Measurements from ENCODE around the gene MS4A10. TPM values are rescaled to one million over a fixed set of nuclear protein-coding genes. Genes with fewer than 3 reads are reported as not detected.

MS4A10 gene
- total RNA-seq, 2 experiments from 2014 or later = not detected

DNA sequence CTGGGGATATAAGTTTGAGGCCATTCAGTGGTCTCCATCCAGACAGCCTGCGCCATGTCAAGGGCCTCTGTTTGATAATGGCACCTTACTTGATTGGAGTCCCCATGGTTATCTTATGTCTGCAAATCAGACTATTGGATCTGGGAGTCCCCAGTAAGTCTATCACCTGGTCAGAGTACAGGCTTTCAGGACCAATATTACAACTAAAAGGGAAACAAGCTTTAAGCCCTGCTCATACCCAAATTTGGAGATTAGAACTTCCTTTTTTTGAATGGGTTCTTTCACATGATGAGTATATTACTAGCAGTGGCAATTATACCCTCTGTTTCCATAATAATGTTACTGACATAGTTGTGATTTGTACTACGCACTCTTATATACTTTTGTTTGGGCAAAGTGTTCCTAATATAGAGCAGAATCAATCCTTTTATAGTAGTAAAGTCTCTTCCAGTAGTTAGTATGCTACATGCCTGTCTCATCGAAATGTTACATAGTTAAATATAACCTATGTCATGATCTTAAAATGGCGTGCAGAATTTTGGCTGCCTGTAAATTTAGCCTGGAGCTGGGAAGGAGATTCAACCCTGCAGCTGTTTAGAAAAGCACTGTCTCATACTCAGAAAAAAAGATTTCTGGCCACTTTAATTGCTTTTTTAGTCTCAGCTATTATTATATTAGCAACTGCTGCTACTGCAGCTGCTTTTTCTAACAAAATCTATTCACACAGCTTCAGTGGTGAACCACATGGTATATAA, 23.5 kb upstream of the MS4A10 start:
- CTCF ChIA-PET = interaction anchor here (1.0 to 9.7 kb wide), 5 partner anchors 15 to 69 kb away, joined by 3 to 116 read pairs (median 4); partner anchors contain the start of gene MS4A8
- H3K4me3 Mint-ChIP-seq = no peak overlapping the region
- no peaks in the 10 kb centered on the region for H3K36me3 Mint-ChIP-seq (ENCODE audit: low read depth)

DNA sequence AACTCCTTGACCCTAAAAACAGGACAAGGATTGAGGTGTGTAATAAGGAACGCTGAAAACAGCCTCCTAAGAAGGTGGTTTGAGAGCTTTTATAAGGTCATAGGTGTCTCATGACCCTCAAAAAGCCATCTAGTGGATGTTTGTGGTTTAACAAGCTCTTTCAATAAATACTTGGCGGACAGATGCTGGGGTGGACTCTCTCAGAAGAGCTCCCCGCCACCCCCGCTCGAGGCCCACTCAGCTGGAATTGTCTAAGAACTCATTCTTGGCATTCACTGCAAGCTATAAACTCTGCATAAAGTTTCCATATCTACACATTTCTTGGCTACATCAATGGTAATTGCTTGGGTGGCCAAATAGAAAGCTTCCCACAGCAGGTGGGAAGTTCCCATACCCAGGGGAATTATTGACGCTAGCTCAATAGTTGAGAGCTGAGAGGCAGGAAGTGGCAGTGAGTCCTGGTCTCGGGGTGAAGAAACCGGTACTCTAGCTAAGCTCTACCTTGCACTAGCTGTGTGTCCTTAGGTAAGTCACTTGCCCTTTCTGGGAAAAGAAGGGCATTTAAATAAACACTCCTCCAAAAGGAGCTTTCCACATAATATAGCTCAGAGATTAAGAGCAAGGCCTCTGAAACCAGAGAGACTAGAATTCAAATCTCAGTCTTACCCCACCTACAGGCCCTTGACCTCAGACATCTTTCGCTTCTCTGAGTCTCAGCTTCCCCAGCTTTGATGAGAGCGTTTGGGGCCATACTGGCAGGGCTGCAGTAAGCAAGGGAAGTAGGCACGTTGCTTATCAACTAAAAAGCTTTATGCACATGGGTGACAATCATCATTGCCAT, 22.1 kb upstream of the MS4A10 start:
- ChIA-PET CTCF (interaction anchor here (0.6 to 9.7 kb wide), 15 partner anchors 9 to 135 kb away, joined by 3 to 116 read pairs (median 3); partner anchors contain the start of gene MS4A8), POLR2A (no interaction called here)
- TF ChIP-seq, protein P1, sequence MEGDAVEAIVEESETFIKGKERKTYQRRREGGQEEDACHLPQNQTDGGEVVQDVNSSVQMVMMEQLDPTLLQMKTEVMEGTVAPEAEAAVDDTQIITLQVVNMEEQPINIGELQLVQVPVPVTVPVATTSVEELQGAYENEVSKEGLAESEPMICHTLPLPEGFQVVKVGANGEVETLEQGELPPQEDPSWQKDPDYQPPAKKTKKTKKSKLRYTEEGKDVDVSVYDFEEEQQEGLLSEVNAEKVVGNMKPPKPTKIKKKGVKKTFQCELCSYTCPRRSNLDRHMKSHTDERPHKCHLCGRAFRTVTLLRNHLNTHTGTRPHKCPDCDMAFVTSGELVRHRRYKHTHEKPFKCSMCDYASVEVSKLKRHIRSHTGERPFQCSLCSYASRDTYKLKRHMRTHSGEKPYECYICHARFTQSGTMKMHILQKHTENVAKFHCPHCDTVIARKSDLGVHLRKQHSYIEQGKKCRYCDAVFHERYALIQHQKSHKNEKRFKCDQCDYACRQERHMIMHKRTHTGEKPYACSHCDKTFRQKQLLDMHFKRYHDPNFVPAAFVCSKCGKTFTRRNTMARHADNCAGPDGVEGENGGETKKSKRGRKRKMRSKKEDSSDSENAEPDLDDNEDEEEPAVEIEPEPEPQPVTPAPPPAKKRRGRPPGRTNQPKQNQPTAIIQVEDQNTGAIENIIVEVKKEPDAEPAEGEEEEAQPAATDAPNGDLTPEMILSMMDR (IDR thresholded peaks at IDR 0.05) = no peak
- Mint-ChIP-seq H3K27ac (no peak overlapping the region), H3K36me3 (ENCODE audit: low read depth) (no peaks in the 10 kb centered on the region), H3K27me3 (peaks cover 27% of the 10 kb centered on the region), H3K4me1 (ENCODE audit: low read depth) (no peaks in the 10 kb centered on the region), H3K9me3 (no peaks in the 10 kb centered on the region), H3K4me3 (no peak overlapping the region)
- no peak for DNase-seq
- peak; percentile 39 for ATAC-seq
- intact Hi-C loops (cut with micrococcal nuclease) = loop anchor here (10.0 kb wide), 1 partner anchor 62 kb away; no protein-coding TSS in a partner anchor

More for the DNA sequence above, 23.5 kb upstream of the MS4A10 start:
- TF ChIP-seq, protein P1 (IDR thresholded peaks at IDR 0.05) = no peak
- DNase-seq (no peak), ATAC-seq (no peak)
- Mint-ChIP-seq H3K27me3 (peaks cover 25% of the 10 kb centered on the region), H3K27ac (no peak overlapping the region), H3K4me1 (ENCODE audit: low read depth) (no peaks in the 10 kb centered on the region), H3K9me3 (no peaks in the 10 kb centered on the region)
- intact Hi-C loops (cut with micrococcal nuclease) = loop anchor here (10.0 kb wide), 1 partner anchor 63 kb away; no protein-coding TSS in a partner anchor
- POLR2A ChIA-PET = no interaction called here

DNA sequence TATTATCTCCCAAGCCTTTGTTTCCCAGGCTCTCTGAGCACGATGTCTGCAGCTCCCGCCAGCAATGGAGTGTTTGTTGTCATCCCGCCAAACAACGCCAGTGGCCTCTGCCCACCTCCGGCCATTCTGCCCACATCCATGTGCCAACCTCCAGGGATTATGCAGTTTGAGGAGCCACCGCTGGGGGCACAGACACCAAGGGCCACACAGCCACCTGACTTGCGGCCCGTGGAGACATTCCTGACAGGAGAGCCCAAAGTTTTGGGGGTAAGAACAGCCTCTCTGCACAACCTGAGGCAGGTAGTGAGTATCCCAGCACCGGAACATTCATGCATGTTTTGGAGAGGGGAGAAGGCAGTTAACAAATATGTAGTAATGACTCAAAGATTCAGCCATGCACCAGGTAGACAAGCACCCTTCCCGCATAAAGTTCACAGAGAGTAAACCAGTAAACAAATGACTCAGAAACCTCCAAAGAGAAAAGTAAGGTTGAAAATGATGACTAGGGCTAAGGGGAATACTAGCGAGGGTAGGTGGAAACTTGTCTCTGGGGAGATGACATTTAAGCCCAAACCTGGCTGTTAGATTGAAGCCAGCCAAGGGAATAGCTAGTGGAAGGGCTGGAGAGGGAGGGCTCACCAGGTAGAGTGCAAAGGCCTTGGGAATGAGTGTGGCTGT, 21.3 kb upstream of the MS4A10 start:
- no peaks in the 10 kb centered on the region for H3K36me3 Mint-ChIP-seq (ENCODE audit: low read depth)
- H3K27me3 Mint-ChIP-seq = peaks cover 24% of the 10 kb centered on the region

DNA sequence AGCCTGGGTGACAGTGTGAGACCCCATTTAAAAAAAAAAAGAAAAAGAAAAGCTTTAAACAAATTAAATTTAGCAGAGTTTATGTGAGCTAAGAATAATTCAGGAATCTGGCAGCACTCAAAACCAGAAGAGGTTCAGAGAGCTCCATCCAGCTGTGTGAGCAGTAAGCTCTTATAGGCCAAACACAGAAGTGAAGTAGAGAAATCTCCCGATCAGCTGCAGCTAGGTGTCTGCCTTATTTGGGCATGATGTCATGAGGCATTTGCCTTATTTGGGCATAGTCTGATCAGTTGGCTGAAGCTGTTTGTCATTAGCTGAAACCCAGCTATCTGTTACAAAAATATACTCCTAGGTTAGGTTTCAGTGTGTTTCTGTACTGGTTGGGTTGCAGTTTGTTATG, 20.3 kb upstream of the MS4A10 start:
- DNase-seq (no peak), ATAC-seq (no peak)
- TF ChIP-seq, protein P1 (IDR thresholded peaks at IDR 0.05) = no peak
- POLR2A ChIA-PET = no interaction called here
- H3K9me3 Mint-ChIP-seq = no peaks in the 10 kb centered on the region
- H3K27ac Mint-ChIP-seq = no peak overlapping the region
- peaks cover 15% of the 10 kb centered on the region for H3K27me3 Mint-ChIP-seq
- CTCF ChIA-PET = interaction anchor here (1.2 to 9.7 kb wide), 3 partner anchors 8 to 12 kb away, joined by 3 to 116 read pairs (median 5); partner anchors contain the start of gene MS4A15
- H3K36me3 Mint-ChIP-seq (ENCODE audit: low read depth) = no peaks in the 10 kb centered on the region
- intact Hi-C loops (cut with micrococcal nuclease) = loop anchor here (10.0 kb wide), 1 partner anchor 60 kb away; no protein-coding TSS in a partner anchor
- H3K4me3 Mint-ChIP-seq = no peak overlapping the region
- H3K4me1 Mint-ChIP-seq (ENCODE audit: low read depth) = no peaks in the 10 kb centered on the region

More for the DNA sequence above, 21.3 kb upstream of the MS4A10 start:
- intact Hi-C loops (cut with micrococcal nuclease) = loop anchor here (10.0 kb wide), 1 partner anchor 61 kb away; no protein-coding TSS in a partner anchor
- no peak overlapping the region for H3K27ac Mint-ChIP-seq
- CTCF ChIA-PET = interaction anchor here (0.6 to 9.7 kb wide), 8 partner anchors 10 to 135 kb away, joined by 3 to 116 read pairs (median 4); no protein-coding TSS in a partner anchor
- H3K9me3 Mint-ChIP-seq = no peaks in the 10 kb centered on the region
- H3K4me1 Mint-ChIP-seq (ENCODE audit: low read depth) = no peaks in the 10 kb centered on the region
- no peak for DNase-seq
- no peak for ATAC-seq
- no peak overlapping the region for H3K4me3 Mint-ChIP-seq
- POLR2A ChIA-PET = no interaction called here
- TF ChIP-seq, protein P1 (IDR thresholded peaks at IDR 0.05) = no peak

All from activated CD8-positive, alpha-beta T cell treated with anti-CD3 and anti-CD28 coated beads for 36 hours (primary cell).